ENCODE data around the gene AUP1. TPM values are rescaled to one million over a fixed set of nuclear protein-coding genes. Genes with fewer than 3 reads are reported as not detected.
"Not testable (repeated sequence)": the region's sequence is repeated elsewhere in the genome, so short reads cannot be mapped to it uniquely, and the experiment has no call there.

Gene AUP1
- total RNA-seq, 1 experiment from 2014 or later, result 140 TPM

DNA sequence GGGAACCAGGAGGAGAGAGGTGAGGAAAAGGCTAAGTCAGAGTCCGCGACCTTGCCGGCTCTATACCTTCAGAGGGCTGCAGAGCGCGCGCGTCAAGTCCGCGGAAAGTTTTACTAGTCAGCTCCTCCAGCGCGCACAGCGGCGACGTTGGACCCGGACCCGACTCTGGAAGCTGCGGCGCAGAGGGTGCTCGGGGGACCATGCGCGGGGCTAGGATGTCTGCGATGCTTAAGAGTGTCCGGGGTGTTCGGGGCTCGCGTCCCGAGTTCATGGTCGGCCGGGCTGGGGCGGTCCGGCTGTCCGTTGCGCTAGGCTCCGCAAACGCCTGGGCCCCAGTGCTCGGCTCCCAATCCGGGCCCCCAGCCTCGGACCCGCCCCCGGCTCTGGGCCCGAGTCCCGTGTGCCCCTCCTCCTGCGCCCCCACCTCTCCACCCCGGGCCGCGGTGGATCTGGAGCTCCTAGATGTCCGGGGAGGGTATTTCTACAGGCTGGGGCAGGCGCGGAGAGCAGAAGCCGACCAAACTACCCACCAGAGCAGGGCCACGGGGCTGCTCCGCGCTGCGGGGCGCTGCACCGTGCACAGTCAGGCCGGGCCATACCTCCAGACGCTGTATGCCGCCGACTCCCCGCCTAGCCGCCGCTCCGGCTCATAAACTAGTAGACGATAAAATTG is 30.1 kb downstream of the AUP1 start, which contains the start of gene LBX2:
TSS of gene LBX2 (minus strand) at position 337 of the 673 bp plus-strand sequence. CDS start at position 271, 66 bp downstream.
- no peak for DNase-seq (ENCODE audit: low read depth)

DNA sequence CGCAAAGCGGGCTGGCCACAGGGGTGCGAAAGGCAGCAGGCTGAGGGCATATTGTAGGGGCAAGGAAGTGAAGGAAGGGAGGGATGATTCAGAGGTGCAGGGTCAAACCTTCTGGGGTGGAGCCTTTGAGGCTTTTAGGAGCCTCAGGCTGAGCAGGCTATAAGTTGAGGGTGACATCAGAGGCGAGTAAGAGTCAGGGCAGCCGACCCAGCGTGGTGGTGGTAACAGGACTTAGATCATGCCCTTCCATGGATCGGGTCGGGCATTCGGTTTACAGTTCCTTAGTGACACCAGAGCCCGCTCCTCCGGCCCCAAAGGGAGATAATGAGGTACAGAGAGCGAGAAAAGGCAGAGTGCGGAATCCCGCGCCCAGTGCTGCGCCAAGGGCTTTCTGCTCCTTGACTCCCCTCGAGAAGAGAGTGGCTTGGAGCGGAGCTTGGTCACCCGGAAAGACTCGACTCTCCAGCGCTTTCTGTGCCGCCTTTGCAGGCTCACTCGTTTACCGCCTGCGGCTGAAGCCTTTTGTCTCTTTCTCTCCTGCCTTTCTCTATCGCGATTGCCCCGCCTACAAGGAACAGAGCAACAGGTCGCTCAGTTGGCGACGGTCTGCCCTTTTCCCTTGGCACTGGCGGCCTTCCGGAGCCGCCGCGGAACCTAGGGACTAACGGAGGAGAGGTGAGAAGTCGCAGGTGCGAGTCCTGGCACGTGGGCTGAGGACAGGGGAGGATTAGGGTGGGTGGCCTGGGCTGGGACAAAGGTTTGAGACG is 30.8 kb downstream of the AUP1 start:
- DNase-seq (ENCODE audit: low read depth), result peak; percentile 49

DNA sequence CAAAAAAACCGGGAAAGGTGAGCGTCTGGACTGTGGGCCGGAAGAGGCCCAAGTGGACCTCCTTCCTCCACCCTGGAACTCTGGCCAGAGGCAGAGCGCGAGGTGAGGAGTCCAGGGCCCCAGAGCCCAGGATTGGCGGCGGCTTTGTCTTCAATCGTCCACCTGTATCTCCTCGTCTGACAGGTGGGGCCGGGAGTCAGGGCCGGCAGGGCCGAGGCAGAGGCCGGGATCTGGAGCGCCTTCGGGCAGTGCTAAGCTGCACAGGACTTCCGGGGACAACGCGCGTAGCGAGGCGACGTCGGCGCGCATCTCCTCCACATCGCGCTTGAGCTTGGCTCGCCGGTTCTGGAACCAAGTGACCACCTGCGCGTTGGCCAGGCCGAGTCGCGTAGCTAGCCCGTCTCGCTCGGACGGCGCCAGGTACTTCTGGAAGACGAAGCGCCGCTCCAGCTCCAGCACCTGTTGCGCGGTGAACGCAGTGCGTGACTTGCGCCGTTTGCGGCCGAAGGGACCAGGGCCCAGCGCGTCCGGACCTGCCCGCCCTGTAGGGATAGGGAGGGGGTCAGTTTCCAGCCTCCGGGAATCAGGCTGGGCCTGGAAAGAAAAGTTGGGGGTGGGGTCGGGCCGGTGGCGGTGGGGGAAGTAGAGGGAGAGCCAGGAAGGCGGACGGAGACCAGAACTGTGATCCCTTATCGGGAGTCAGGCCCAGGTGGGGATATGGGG is 31.6 kb downstream of the AUP1 start:
- DNase-seq (ENCODE audit: low read depth), result no peak

DNA sequence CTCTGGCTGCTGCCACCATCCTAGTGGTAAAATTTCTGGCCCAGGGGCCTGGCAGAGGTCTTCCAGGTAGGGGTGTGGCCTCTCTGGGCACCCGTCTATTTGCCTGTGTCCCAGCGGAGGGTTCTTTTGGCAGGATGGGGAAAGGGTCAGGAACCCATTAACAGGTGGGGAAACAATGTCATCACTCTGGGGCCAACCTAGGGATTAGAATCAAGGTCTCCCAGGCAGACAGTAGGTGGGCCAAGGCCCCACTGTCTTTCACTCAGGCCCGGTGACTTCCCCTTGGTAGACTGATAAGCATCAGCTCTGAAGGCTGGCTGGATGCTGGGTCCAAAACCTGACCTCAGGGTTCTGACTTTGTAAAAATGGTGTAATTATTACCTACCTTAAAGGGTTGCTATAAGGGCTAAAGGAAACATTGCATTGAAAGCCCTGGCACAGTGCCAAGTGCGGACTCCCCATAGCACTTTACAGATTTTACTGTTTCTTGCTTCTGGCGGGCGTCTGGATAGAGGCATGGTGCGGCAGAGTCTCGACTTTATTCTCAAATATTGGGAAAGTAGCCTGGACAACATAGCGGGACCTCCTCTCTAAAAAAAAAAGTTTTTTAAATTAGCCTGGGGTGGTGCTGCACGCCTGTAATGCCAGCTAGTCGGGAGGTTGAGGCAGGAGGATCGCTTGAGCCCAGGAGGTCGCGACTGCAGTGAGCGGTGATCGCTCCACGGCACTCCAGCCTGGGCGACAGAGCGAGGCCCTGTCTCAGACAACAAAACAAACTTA is 32.3 kb downstream of the AUP1 start:
- no peak for DNase-seq (ENCODE audit: low read depth)

DNA sequence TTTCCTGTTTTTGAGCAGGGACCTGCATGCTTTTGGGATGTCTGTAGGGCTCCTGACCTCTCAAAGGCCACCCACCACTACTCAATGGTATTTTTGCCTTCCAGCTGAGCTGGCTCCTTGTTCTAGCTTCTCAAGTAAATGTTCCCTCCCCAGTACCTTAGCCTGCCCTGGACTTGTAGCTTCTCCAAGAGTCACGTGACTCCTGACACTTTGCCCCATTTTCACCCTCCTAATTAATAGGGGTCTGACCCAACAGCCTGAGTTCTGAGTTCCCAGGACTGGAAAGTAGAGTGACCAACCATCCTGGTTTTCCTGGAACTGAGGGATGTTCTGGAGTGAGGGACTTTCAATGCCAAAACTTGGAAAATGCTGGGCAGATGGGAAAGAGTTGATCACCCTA is 34.1 kb downstream of the AUP1 start:
- no peak for DNase-seq (ENCODE audit: low read depth)

DNA sequence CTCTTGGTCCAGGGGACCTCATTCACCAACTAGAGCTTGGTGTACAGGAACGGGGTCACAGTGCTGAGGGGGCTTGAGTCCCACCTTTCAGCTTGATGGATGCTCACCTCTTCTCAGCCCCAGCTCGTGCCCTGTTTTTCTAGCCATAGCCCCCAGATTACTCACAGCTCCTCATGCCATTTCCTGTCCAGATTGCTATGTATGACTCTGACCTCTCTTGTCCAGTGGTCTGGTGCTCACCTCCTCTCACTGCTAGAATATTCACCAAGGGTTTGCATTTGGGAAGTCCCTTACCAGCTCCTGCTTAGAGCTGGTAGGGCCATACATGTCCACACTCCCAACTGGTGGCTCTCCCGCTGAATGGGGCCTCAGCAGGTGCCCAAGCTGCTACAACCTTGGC is 36.0 kb downstream of the AUP1 start:
- no peak for DNase-seq (ENCODE audit: low read depth)

DNA sequence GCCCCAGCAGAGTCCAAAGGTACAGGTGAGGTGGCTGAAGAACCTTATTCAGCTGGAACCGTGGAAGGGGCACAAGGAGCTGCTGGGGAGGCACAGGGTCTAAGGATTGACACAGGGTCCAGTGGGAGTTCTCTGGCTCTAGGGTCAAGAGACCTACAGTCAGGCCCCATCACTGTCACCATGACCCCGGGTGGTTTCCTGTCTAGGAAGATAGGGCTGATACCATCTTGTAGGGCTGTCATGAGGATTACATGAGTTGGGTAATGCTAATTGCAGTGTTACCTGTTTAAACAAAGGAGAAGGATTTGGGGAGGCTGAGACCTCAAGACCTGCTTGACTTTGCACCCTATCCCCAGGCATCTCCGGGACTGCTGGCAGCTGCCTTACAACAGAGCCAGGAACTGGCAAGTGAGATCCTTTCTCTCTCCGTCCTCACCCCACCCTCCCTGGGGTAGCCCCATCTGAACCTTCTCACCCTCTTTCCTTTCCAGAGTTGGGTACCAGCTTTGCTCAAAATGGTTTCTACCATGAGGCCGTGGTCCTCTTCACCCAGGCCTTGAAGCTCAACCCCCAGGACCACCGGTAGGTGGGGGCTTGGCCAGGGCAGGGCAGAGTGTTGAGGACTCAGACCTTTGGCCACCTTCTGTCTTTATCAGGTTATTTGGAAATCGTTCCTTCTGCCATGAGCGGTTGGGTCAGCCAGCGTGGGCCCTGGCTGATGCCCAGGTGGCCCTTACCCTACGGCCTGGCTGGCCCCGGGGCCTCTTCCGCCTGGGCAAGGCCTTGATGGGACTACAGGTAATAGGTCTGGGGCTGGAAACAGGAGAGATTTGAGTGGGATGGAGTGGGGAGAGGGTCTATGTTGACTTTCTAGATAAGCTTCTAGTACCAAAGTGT is 37.6 kb downstream of the AUP1 start:
- DNase-seq (ENCODE audit: low read depth), result no peak

DNA sequence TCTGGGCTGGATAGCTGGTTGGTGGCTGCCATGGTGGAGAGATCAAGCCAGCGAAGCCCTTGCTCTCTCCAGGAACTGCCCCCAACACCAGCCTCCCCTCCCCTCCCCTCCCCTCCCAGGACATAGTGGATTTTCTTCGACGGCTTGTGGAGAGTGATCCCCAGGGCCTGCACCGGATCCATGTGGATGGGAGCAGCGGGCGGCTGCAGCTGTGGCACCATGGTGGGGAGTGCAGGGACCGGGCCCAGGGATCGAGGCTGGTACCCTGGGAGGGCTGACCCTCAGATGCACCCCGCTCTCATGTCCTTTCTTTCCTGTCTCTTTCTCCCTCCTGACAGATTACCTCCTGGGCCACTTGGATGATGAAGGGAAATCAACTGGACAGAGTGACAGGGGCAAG is 39.6 kb downstream of the AUP1 start:
- no peak for DNase-seq (ENCODE audit: low read depth)

DNA sequence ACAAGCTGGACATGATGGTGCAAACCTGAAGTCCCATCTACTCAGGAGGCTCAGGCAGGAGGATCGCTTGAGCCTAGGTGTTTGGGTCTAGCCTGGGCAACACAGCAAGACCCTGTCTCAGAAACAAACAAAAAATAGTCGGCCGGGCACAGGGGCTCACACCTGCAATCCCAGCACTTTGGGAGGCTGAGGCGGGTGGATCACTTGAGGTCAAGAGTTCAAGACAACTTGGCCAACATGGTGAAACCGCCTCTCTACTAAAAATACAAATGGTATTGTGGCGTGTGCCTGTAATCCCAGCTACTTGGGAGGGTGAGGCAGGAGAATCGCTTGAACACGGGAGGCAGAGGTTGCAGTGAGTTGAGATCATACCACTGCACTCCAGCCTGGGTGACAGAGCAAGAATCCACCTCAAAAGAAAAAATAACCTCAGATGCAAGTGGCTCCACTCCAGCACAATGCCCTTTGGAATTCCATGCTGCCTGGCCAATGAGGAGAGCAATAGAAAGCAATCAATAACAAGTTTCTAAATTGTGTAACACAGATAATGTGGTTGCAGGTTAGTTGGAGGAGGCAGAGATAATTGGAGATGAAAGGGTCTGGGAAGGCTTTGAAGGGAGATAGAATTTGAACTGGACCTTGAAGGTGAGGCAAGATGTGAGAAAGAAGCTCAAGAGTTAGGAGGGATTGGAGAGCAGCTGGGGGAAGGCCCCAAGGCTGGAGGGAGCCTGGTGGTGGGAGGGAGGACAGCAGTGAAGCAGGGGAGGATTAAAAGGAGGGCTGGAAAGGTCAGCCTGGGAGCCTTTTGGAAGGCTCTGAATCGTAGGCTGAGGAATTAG is 40.6 kb downstream of the AUP1 start:
- no peak for DNase-seq (ENCODE audit: low read depth)

DNA sequence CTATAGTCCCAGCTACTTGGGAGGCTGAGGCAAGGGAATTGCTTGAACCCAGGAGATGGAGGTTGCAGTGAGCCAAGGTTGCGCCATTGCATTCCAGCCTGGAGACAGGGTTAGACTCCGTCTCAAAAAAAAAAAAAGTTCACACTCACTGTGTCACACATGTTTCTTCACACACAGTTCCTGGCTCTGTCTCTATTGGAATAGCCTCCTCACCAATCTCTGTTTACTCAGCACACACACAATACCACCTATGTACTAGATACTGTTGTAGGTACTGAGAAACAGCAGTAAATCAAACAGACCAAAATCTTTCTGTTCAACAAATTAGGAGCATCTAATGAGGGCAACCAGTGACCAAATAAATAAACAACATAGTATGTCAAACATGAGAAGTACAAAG is 43.4 kb downstream of the AUP1 start:
- no peak for DNase-seq (ENCODE audit: low read depth)

DNA sequence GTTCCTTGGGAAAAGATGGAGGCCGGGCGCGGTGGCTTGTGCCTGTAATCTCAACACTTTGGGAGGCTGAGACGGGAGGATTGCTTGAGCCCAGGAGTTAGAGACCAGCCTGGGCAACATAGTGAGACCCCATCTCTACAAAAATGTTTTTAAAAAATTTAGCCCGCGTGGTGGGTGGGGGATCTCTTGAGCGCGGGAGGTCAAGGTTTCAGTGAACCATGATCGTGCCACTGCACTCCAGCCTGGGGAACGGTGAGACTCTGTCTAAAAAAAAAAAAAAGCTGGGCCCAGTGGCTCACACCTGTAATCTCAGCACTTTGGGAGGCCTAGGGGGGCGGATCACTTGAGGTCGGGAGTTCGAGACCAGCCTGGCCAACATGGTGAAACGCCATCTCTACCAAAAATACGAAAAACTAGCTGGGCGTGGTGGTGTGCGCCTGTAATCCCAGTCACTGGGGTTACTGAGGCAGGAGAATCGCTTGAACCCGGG is 45.8 kb downstream of the AUP1 start:
- not testable (repeated sequence) for DNase-seq (ENCODE audit: low read depth)

DNA sequence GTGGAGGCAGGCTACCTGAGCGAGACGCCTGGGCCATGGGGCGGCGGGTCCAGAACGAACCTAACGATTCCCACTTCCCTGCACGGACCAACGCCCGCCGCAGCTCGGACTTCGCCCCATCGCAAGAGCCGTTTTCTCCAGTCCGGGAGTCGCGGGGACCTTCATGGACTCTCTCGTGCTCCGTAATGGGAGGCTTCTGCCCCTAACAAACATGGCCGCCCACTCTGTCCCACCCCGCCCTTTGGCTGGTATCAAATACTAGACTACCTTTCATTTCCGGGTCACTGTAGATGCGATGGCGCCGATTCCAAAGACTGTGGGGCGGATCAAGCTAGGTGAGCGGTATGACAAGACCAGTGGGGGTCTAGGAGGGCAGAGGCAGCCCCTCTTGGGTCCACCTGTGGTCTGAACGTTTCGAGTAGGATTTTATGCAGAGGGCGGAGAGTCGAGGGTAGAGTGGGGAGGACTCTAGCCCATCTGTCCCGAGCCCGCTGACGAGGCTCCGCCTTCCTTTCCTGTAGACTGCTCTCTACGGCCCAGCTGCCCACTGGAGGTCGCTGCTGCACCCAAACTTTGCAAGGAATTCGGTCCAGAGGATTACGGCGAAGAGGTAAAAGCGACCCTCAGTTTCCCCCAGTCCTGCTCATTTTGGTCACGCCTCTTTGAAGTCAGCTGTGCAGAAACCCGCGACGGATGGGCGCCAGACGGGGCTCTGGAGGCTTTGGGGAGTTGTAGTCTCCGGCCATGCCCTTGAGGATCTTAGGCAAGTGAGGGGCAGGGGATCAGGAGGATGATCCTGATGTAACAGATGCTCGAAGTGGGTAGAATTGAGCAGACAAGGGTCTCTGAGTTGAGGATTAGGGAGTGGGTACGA is 46.5 kb downstream of the AUP1 start, which contains the start of the genes CCDC142 and TTC31:
TSS of gene CCDC142 (minus strand) at position 198 of the 874 bp plus-strand sequence. CDS start at position 37, 161 bp downstream.
TSS of gene TTC31 (plus strand) at position 281 of the 874 bp plus-strand sequence. CDS start at position 296, 15 bp downstream.
- DNase-seq (ENCODE audit: low read depth), result peak; percentile 94

DNA sequence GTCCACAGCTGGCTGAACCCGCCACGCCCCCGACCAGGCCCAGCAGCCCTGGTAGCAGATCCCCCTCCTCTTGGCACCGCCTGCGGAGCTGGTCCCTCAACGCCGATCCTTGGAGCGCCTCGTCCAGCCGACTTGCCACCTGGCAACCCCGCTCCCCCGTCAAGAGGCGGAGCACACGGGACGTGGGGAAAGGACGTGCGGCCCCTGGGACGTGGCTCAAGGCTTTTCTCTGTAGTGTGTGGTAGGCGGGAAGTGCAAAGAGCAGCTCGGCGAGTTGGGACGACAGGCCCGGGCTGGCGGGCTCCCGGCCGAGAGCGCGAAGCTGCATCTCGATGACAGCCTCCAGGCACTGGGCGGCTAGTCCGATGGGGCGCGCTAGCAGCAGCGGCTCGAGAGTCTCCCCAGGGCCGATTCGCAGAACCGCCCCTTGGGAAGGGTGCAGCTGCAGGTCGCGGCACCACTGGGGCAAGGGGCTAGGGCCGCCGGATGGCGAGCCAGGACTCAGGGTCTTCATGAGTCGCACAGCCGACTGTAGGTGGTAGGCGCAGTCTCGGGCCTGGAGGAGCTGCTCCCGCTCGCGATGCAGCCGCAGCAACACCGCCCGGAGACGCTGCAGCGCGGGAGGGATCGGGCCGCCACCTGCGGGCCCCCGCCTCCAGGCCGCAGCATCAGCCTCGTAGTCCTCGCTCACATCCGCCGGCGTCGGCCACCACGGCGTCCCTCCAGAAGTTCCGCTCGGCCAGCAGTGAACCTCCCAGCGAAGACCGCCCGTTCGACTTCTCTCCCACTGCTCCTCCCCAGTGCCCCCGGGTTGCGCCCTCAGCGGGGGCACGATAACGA is 47.3 kb downstream of the AUP1 start:
- no peak for DNase-seq (ENCODE audit: low read depth)

DNA sequence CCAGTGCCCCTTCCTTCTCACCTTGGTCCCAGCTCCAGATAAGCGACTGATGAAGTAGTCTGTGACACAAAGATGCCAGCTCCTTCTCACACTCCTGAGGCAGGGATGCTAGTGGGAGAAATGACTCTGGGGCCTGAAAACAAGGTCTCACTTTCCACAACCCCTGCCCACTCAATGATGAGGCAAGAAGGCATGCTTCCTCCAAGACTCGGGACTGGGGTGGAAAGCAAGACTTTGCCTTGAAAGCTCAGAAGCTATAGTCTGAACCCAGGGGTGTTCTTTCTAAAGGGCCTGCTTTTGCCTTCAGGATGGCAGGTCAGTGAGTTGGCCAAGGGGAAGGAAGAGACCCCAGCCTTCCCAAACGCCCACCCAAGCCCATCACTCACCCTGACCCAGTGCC is 48.1 kb downstream of the AUP1 start:
- no peak for DNase-seq (ENCODE audit: low read depth)
